ENCODE results near the gene OCIAD2. TPM values are rescaled to one million over a fixed set of nuclear protein-coding genes. Genes with fewer than 3 reads are reported as not detected.

OCIAD2 gene
- total RNA-seq, 1 experiment from 2014 or later = 82.7 TPM

DNA sequence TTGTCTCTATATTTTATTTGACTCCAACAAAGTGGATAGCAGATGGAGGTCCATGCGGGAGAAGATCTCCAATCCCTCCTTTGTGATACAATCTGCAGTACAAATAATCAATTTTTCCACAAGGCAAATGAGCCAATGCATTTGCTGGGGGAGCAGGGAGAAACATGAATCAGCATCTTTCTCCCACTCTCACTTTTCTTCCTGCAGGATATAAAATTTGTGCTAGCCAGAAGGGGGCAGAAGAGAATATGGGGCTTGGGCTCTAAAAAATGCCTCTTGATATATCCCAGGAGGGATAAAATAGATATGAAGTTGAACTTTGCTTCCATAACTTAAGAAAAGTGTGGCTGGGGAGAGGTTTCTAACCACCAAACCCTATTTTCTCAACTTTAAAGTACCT is 41.2 kb upstream of the OCIAD2 start:
- peaks cover 14% of the 10 kb centered on the region for H3K9me3 Mint-ChIP-seq
- ChIA-PET POLR2A (no interaction called here), CTCF (interaction anchor here (1.2 kb wide), 1 partner anchor 15 kb away, joined by 4 read pairs; no protein-coding TSS in a partner anchor)
- ATAC-seq (no peak), DNase-seq (ENCODE audit: low spot score) (no peak)
- H3K4me3 Mint-ChIP-seq = no peak overlapping the region
- H3K27ac Mint-ChIP-seq = no peak overlapping the region
- peaks cover 20% of the 10 kb centered on the region for H3K4me1 Mint-ChIP-seq
- TF ChIP-seq EMX1 (CRISPR knock-in tag; IDR thresholded peaks at IDR 0.05) = no peak
- TF ChIP-seq NFYB (CRISPR knock-in tag; conservative IDR thresholded peaks at IDR 0.05; ENCODE audit: low read depth) = no peak
- no peak for TF ChIP-seq TP53 (CRISPR knock-in tag; IDR thresholded peaks at IDR 0.05)
- TF ChIP-seq, protein P1, sequence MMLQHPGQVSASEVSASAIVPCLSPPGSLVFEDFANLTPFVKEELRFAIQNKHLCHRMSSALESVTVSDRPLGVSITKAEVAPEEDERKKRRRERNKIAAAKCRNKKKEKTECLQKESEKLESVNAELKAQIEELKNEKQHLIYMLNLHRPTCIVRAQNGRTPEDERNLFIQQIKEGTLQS (CRISPR knock-in tag; conservative IDR thresholded peaks at IDR 0.05) = no peak
- TF ChIP-seq GRHL2 (CRISPR knock-in tag; IDR thresholded peaks at IDR 0.05; ENCODE audit: insufficient replicate concordance, severe bottlenecking) = no peak
- TF ChIP-seq CREB1 (CRISPR knock-in tag; IDR thresholded peaks at IDR 0.05) = no peak
- no peak for TF ChIP-seq ATF1 (CRISPR knock-in tag; IDR thresholded peaks at IDR 0.05)
- TF ChIP-seq, protein P2, sequence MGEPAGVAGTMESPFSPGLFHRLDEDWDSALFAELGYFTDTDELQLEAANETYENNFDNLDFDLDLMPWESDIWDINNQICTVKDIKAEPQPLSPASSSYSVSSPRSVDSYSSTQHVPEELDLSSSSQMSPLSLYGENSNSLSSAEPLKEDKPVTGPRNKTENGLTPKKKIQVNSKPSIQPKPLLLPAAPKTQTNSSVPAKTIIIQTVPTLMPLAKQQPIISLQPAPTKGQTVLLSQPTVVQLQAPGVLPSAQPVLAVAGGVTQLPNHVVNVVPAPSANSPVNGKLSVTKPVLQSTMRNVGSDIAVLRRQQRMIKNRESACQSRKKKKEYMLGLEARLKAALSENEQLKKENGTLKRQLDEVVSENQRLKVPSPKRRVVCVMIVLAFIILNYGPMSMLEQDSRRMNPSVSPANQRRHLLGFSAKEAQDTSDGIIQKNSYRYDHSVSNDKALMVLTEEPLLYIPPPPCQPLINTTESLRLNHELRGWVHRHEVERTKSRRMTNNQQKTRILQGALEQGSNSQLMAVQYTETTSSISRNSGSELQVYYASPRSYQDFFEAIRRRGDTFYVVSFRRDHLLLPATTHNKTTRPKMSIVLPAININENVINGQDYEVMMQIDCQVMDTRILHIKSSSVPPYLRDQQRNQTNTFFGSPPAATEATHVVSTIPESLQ (CRISPR knock-in tag; IDR thresholded peaks at IDR 0.05) = no peak
- TF ChIP-seq, protein P3, sequence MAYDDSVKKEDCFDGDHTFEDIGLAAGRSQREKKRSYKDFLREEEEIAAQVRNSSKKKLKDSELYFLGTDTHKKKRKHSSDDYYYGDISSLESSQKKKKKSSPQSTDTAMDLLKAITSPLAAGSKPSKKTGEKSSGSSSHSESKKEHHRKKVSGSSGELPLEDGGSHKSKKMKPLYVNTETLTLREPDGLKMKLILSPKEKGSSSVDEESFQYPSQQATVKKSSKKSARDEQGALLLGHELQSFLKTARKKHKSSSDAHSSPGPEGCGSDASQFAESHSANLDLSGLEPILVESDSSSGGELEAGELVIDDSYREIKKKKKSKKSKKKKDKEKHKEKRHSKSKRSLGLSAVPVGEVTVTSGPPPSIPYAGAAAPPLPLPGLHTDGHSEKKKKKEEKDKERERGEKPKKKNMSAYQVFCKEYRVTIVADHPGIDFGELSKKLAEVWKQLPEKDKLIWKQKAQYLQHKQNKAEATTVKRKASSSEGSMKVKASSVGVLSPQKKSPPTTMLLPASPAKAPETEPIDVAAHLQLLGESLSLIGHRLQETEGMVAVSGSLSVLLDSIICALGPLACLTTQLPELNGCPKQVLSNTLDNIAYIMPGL (CRISPR knock-in tag; IDR thresholded peaks at IDR 0.05) = no peak
- TF ChIP-seq, protein P4, sequence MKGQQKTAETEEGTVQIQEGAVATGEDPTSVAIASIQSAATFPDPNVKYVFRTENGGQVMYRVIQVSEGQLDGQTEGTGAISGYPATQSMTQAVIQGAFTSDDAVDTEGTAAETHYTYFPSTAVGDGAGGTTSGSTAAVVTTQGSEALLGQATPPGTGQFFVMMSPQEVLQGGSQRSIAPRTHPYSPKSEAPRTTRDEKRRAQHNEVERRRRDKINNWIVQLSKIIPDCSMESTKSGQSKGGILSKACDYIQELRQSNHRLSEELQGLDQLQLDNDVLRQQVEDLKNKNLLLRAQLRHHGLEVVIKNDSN (CRISPR knock-in tag; IDR thresholded peaks at IDR 0.05) = no peak
- no peak for TF ChIP-seq SMAD3 (CRISPR knock-in tag; IDR thresholded peaks at IDR 0.05; ENCODE audit: borderline replicate concordance)
- TF ChIP-seq, protein P5, sequence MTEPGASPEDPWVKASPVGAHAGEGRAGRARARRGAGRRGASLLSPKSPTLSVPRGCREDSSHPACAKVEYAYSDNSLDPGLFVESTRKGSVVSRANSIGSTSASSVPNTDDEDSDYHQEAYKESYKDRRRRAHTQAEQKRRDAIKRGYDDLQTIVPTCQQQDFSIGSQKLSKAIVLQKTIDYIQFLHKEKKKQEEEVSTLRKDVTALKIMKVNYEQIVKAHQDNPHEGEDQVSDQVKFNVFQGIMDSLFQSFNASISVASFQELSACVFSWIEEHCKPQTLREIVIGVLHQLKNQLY (CRISPR knock-in tag; IDR thresholded peaks at IDR 0.05) = no peak
- no peak for TF ChIP-seq ZNF219 (CRISPR knock-in tag; IDR thresholded peaks at IDR 0.05; ENCODE audit: borderline replicate concordance)
- no peak for TF ChIP-seq MYBL2 (CRISPR knock-in tag; IDR thresholded peaks at IDR 0.05)
- TF ChIP-seq ESRRA (CRISPR knock-in tag; IDR thresholded peaks at IDR 0.05; ENCODE audit: borderline replicate concordance) = no peak
- 0 out of 2 replicates have a peak, but pooled peaks cover 3% of the 10 kb centered on the region for H3K36me3 Mint-ChIP-seq
- H3K27me3 Mint-ChIP-seq (ENCODE audit: low read depth) = peaks cover 6% of the 10 kb centered on the region

DNA sequence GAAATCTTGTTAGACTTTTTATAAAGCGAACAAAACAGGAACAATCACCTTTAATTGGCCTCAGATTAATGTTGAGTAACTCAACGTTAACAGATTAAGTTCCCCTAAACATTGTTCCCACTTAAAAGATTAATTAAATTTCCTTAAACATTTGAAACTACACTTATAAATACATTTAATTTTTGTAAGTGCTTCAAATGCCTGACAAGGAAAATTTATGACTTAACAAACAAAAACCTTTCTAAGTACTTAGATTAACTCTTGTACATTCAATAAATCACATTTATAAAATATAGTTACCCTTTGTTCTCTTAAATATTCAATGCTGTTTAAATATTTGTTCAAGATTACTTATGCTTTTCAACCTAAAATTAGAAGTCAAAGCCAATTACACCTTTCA is 39.4 kb upstream of the OCIAD2 start:
- Mint-ChIP-seq H3K4me3 (no peak overlapping the region), H3K36me3 (no peaks in the 10 kb centered on the region), H3K9me3 (no peaks in the 10 kb centered on the region), H3K4me1 (peaks cover 17% of the 10 kb centered on the region), H3K27me3 (ENCODE audit: low read depth) (peaks cover 11% of the 10 kb centered on the region), H3K27ac (no peak overlapping the region)
- ATAC-seq (no peak), DNase-seq (ENCODE audit: low spot score) (no peak)
- ChIA-PET CTCF (no interaction called here), POLR2A (no interaction called here)
- TF ChIP-seq, protein P6, sequence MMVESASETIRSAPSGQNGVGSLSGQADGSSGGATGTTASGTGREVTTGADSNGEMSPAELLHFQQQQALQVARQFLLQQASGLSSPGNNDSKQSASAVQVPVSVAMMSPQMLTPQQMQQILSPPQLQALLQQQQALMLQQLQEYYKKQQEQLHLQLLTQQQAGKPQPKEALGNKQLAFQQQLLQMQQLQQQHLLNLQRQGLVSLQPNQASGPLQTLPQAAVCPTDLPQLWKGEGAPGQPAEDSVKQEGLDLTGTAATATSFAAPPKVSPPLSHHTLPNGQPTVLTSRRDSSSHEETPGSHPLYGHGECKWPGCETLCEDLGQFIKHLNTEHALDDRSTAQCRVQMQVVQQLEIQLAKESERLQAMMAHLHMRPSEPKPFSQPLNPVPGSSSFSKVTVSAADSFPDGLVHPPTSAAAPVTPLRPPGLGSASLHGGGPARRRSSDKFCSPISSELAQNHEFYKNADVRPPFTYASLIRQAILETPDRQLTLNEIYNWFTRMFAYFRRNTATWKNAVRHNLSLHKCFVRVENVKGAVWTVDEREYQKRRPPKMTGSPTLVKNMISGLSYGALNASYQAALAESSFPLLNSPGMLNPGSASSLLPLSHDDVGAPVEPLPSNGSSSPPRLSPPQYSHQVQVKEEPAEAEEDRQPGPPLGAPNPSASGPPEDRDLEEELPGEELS (CRISPR knock-in tag; IDR thresholded peaks at IDR 0.05) = no peak
- TF ChIP-seq RELA (CRISPR knock-in tag; IDR thresholded peaks at IDR 0.05; ENCODE audit: borderline replicate concordance) (no peak), CREM (CRISPR knock-in tag; IDR thresholded peaks at IDR 0.05) (no peak), KAT7 (CRISPR knock-in tag; IDR thresholded peaks at IDR 0.05; ENCODE audit: borderline replicate concordance) (no peak)
- TF ChIP-seq, protein P7, sequence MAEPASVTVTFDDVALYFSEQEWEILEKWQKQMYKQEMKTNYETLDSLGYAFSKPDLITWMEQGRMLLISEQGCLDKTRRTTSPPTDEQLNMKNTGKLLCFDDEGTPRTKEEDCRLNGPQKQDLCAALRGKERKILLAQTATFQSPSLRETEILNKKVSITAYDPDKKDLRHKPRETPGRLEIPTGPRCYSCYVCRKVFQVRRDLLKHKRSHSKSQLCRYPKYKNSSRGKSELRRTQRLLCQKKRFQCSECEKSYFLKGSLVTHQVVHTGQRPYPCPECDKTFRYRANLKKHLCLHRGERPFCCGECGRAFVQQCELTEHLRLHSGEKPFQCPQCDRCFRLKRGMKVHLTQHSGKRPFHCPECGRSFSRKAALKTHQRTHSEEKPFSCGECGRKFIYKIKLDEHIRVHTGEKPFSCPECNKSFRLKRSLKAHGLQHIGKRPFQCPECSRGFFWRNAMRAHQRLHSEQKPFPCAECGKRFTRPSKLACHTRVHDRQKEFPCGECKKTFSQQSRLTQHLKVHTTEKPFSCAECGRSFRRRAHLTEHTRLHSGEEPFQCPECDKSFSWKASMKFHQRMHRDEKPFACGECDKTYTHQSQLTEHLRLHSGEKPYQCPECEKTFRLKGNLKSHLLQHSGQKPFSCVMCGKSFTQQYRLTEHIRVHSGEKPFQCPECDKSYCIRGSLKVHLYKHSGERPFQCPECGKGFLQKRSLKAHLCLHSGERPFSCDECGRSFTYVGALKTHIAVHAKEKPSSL (CRISPR knock-in tag; conservative IDR thresholded peaks at IDR 0.05) = no peak
- TF ChIP-seq, protein P4 (CRISPR knock-in tag; IDR thresholded peaks at IDR 0.05) = no peak
- TF ChIP-seq, protein P8, sequence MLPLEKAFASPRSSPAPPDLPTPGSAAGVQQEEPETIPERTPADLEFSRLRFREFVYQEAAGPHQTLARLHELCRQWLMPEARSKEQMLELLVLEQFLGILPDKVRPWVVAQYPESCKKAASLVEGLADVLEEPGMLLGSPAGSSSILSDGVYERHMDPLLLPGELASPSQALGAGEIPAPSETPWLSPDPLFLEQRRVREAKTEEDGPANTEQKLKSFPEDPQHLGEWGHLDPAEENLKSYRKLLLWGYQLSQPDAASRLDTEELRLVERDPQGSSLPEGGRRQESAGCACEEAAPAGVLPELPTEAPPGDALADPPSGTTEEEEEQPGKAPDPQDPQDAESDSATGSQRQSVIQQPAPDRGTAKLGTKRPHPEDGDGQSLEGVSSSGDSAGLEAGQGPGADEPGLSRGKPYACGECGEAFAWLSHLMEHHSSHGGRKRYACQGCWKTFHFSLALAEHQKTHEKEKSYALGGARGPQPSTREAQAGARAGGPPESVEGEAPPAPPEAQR (CRISPR knock-in tag; IDR thresholded peaks at IDR 0.05) = no peak
- TF ChIP-seq, protein P9, sequence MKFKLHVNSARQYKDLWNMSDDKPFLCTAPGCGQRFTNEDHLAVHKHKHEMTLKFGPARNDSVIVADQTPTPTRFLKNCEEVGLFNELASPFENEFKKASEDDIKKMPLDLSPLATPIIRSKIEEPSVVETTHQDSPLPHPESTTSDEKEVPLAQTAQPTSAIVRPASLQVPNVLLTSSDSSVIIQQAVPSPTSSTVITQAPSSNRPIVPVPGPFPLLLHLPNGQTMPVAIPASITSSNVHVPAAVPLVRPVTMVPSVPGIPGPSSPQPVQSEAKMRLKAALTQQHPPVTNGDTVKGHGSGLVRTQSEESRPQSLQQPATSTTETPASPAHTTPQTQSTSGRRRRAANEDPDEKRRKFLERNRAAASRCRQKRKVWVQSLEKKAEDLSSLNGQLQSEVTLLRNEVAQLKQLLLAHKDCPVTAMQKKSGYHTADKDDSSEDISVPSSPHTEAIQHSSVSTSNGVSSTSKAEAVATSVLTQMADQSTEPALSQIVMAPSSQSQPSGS (CRISPR knock-in tag; IDR thresholded peaks at IDR 0.05; ENCODE audit: borderline replicate concordance, low read depth) = no peak
